HG02798 (cell line): ENCODE results near the gene TBC1D7.

Experiments
- ATAC-seq: cut with Tn5 transposase; IDR thresholded peaks from one replicate; pipeline ENCODE4 v1.9.1; 2021; ENCODE audit warnings: mild to moderate bottlenecking; ENCODE audit not compliant: unreplicated experiment, poor library complexity

The TBC1D7 gene

GRCh38 chr6:13328076-13328874 lies at the start of gene TBC1D7:
TSS of gene TBC1D7 (minus strand) at chr6:13328537. CDS start at chr6:13326898, 1,639 bp downstream.
- ATAC-seq = peak; percentile 95

- ATAC-seq = no peak
Observed at GRCh38 chr6:13377054-13377758, 48.9 kb upstream of the TBC1D7 start.

GRCh38 chr6:13375360-13375878 lies 47.1 kb upstream of the TBC1D7 start:
- peak; percentile 77 for ATAC-seq

GRCh38 chr6:13373919-13374318 lies 45.6 kb upstream of the TBC1D7 start:
- no peak for ATAC-seq

- ATAC-seq = no peak
Observed at GRCh38 chr6:13373488-13373886, 45.1 kb upstream of the TBC1D7 start.

- no peak for ATAC-seq
Observed at GRCh38 chr6:13372688-13373487, 44.6 kb upstream of the TBC1D7 start.

GRCh38 chr6:13372076-13372475 lies 43.7 kb upstream of the TBC1D7 start:
- ATAC-seq = no peak

GRCh38 chr6:13371421-13372072 lies 43.2 kb upstream of the TBC1D7 start:
- no peak for ATAC-seq

GRCh38 chr6:13370623-13371022 lies 42.3 kb upstream of the TBC1D7 start:
- no peak for ATAC-seq

GRCh38 chr6:13369591-13369990 lies 41.3 kb upstream of the TBC1D7 start:
- no peak for ATAC-seq

GRCh38 chr6:13368731-13369115 lies 40.4 kb upstream of the TBC1D7 start:
- ATAC-seq = no peak

GRCh38 chr6:13368079-13368730 lies 39.9 kb upstream of the TBC1D7 start:
- no peak for ATAC-seq

GRCh38 chr6:13367396-13367795 lies 39.1 kb upstream of the TBC1D7 start:
- no peak for ATAC-seq

- ATAC-seq = no peak
Observed at GRCh38 chr6:13365320-13365719, 37.0 kb upstream of the TBC1D7 start.

GRCh38 chr6:13364842-13365241 lies 36.5 kb upstream of the TBC1D7 start:
- no peak for ATAC-seq

GRCh38 chr6:13362412-13362811 lies 34.1 kb upstream of the TBC1D7 start:
- no peak for ATAC-seq

GRCh38 chr6:13360671-13361540 lies 32.6 kb upstream of the TBC1D7 start:
- no peak for ATAC-seq

- ATAC-seq = no peak
Observed at GRCh38 chr6:13359287-13359686, 30.9 kb upstream of the TBC1D7 start.

GRCh38 chr6:13358511-13358910 lies 30.2 kb upstream of the TBC1D7 start:
- no peak for ATAC-seq
